IPS-NIHi7 (cell line): ENCODE data around the gene LRRTM4.

Source experiments
- DNase-seq: peaks from one replicate; pipeline ENCODE4 v3.0.0; 2012; ENCODE audit warnings: mixed read lengths; ENCODE audit errors: extremely low spot score

LRRTM4 gene

GRCh38 chr2:76998152-76998551, 524.0 kb downstream of the LRRTM4 start:
- no peak for DNase-seq

GRCh38 chr2:76997296-76997695, 524.9 kb downstream of the LRRTM4 start:
- DNase-seq, result no peak

GRCh38 chr2:76985387-76986136, 536.6 kb downstream of the LRRTM4 start:
- peak; percentile 21 for DNase-seq

- DNase-seq, result peak; percentile 27
These were observed 537.8 kb downstream of the LRRTM4 start for GRCh38 chr2:76984359-76984758.

- no peak for DNase-seq
These were observed 541.9 kb downstream of the LRRTM4 start for GRCh38 chr2:76980067-76980787.

- no peak for DNase-seq
These were observed 544.1 kb downstream of the LRRTM4 start for GRCh38 chr2:76977846-76978727.

- DNase-seq, result no peak
These were observed 546.4 kb downstream of the LRRTM4 start for GRCh38 chr2:76975752-76976151.

- DNase-seq, result no peak
These were observed 548.6 kb downstream of the LRRTM4 start for GRCh38 chr2:76973610-76974009.

GRCh38 chr2:76965772-76966171, 556.4 kb downstream of the LRRTM4 start:
- no peak for DNase-seq

- peak; percentile 64 for DNase-seq
These were observed 563.4 kb downstream of the LRRTM4 start for GRCh38 chr2:76958749-76959148.

GRCh38 chr2:76953733-76954347, 568.3 kb downstream of the LRRTM4 start:
- peak; percentile 54 for DNase-seq

- no peak for DNase-seq
These were observed 575.5 kb downstream of the LRRTM4 start for GRCh38 chr2:76946631-76947145.

GRCh38 chr2:76940559-76940958, 581.6 kb downstream of the LRRTM4 start:
- no peak for DNase-seq

GRCh38 chr2:76938153-76938552, 584.0 kb downstream of the LRRTM4 start:
- no peak for DNase-seq

- DNase-seq, result no peak
These were observed 589.6 kb downstream of the LRRTM4 start for GRCh38 chr2:76932550-76932949.

GRCh38 chr2:76930056-76930744, 592.0 kb downstream of the LRRTM4 start:
- DNase-seq, result no peak

GRCh38 chr2:76928026-76928425, 594.1 kb downstream of the LRRTM4 start:
- DNase-seq, result no peak

GRCh38 chr2:76921006-76921405, 601.2 kb downstream of the LRRTM4 start:
- no peak for DNase-seq

GRCh38 chr2:76895469-76895868, 626.7 kb downstream of the LRRTM4 start:
- no peak for DNase-seq

GRCh38 chr2:76870581-76870980, 651.6 kb downstream of the LRRTM4 start:
- DNase-seq, result no peak

- DNase-seq, result no peak
These were observed 652.2 kb downstream of the LRRTM4 start for GRCh38 chr2:76870011-76870410.
